Measurements from ENCODE around the gene TBC1D22A.

- TF ChIP-seq CTCF (IDR thresholded peaks at IDR 0.05) (no peak), POLR2A (IDR thresholded peaks at IDR 0.05) (no peak)
Measured at GRCh38 chr22:47098121-47098520, 335.7 kb downstream of the TBC1D22A start.

All from Peyer's patch (tissue), 4 donors.